Prostate gland (tissue), 2 donors: Measurements from ENCODE around the gene KLF7. TPM values are rescaled to one million over a fixed set of nuclear protein-coding genes. Genes with fewer than 3 reads are reported as not detected.

Experiments
- DNase-seq: peaks from one replicate; pipeline ENCODE4 v3.0.0-alpha.2; 2019; ENCODE audit warnings: low spot score
- H3K27ac ChIP-seq, 2 donors: fragments of 200-600 bp; sonication (generic); 2 replicates each; pipeline ENCODE4 v1.5.1; 2017 to 2019
- H3K27me3 ChIP-seq: fragments of 200-600 bp; sonication (generic); replicated peaks from 2 replicates; pipeline ENCODE4 v1.5.1; 2019; ENCODE audit not compliant: insufficient read depth
- H3K36me3 ChIP-seq, 2 donors: fragments of 200-600 bp; sonication (generic); 1 replicate in 1 of 2; 2 replicates in 1 of 2; pipeline versions ENCODE4 v1.5.1 to v1.8.1; 2017 to 2019
- H3K4me1 ChIP-seq: fragments of 200-600 bp; sonication (generic); replicated peaks from 2 replicates; pipeline ENCODE4 v1.5.1; 2019
- H3K4me3 ChIP-seq, 2 donors: fragments of 200-600 bp; sonication (generic); 2 replicates each; pipeline ENCODE4 v1.5.1; 2017 to 2019
- H3K9me3 ChIP-seq: fragments of 200-600 bp; sonication (generic); 2 replicates; pipeline ENCODE4 v1.5.1; 2017
- CTCF ChIP-seq, 4 experiments: fragments of 200-600 bp in 2 of 4; fragments of 450-650 bp in 2 of 4; sonication (generic) in 2 of 4; IDR thresholded peaks; 1 replicate in 3 of 4; 2 replicates in 1 of 4; pipeline ENCODE4 v1.5.1; 2016 to 2019; ENCODE audit warnings: antibody characterized with exemption in 4 of 4, mild to moderate bottlenecking in 2 of 4, moderate library complexity in 2 of 4
- POLR2A ChIP-seq: fragments of 450-650 bp; IDR thresholded peaks from one replicate; pipeline ENCODE4 v1.6.1; 2016; ENCODE audit warnings: antibody characterized with exemption, mild to moderate bottlenecking
- POLR2AphosphoS5 ChIP-seq: sonication (generic); formaldehyde crosslinking; IDR thresholded peaks from one replicate; pipeline ENCODE4 v1.6.1; 2017; ENCODE audit warnings: antibody characterized with exemption
- WGBS: methylation state at CpG from one replicate; pipeline ENCODE4 v1.1.5; 2018; 5-methylcytosine and 5-hydroxymethylcytosine counted together
- intact Hi-C: fragments of 100-400 bp; cut with DNase I; formaldehyde crosslinking; loops from one replicate; pipeline ENCODE4 v1.14.2; 2022
- total RNA-seq, 2 donors: library from RNA; depleted of rRNA; stranded (reverse); fragments of >200 nt; gene quantifications; one replicate each; pipeline ENCODE4 v1.1.0, GENCODE V29; 2016

KLF7 gene
- total RNA-seq, 2 donors from 2014 or later: 10.2 to 23.9 TPM

GRCh38 chr2:207131594-207131993 is 34.2 kb downstream of the KLF7 start:
- no peak for TF ChIP-seq POLR2AphosphoS5
- TF ChIP-seq POLR2A: no peak
- no peak for TF ChIP-seq CTCF (IDR thresholded peaks at IDR 0.05)
- Histone ChIP-seq H3K4me1 (peaks cover 3% of the 10 kb centered on the region), H3K27ac (no peak overlapping the region), H3K27me3 (no peaks in the 10 kb centered on the region), H3K4me3 (no peak overlapping the region), H3K9me3 (no peaks in the 10 kb centered on the region), H3K36me3 (no peaks in the 10 kb centered on the region)
- no peak for DNase-seq
- intact Hi-C loops: no loop called here
- 71% methylated on average over 2 of the region's 2 CpGs for WGBS

- H3K27me3 ChIP-seq: no peaks in the 10 kb centered on the region
- DNase-seq: no peak
- no peak overlapping the region for H3K4me3 ChIP-seq
- H3K36me3 ChIP-seq: no peaks in the 10 kb centered on the region
- TF ChIP-seq POLR2AphosphoS5: no peak
- no peak for TF ChIP-seq CTCF (IDR thresholded peaks at IDR 0.05)
- no peak for TF ChIP-seq POLR2A
- H3K27ac ChIP-seq: no peak overlapping the region
- intact Hi-C loops: no loop called here
- H3K9me3 ChIP-seq: no peaks in the 10 kb centered on the region
- 82% methylated on average over 2 of the region's 2 CpGs for WGBS
- no peaks in the 10 kb centered on the region for H3K4me1 ChIP-seq
These were observed 34.7 kb downstream of the KLF7 start for GRCh38 chr2:207130958-207131521.

- no peaks in the 10 kb centered on the region for H3K9me3 ChIP-seq
- 77% methylated on average over 4 of the region's 4 CpGs for WGBS
- intact Hi-C loops: no loop called here
- no peak for DNase-seq
- TF ChIP-seq POLR2AphosphoS5 (no peak), POLR2A (no peak), CTCF (IDR thresholded peaks at IDR 0.05) (no peak)
- no peaks in the 10 kb centered on the region for H3K4me1 ChIP-seq
- no peak overlapping the region for H3K4me3 ChIP-seq
- H3K36me3 ChIP-seq: no peaks in the 10 kb centered on the region
- no peak overlapping the region for H3K27ac ChIP-seq
- H3K27me3 ChIP-seq: no peaks in the 10 kb centered on the region
These were observed 35.9 kb downstream of the KLF7 start for GRCh38 chr2:207129821-207130220.

GRCh38 chr2:207128867-207129266 is 36.9 kb downstream of the KLF7 start:
- 98% methylated on average over 4 of the region's 4 CpGs for WGBS
- no peaks in the 10 kb centered on the region for H3K27me3 ChIP-seq
- DNase-seq: no peak
- no peaks in the 10 kb centered on the region for H3K4me1 ChIP-seq
- no peak overlapping the region for H3K4me3 ChIP-seq
- TF ChIP-seq POLR2AphosphoS5: no peak
- TF ChIP-seq POLR2A: no peak
- no peak for TF ChIP-seq CTCF (IDR thresholded peaks at IDR 0.05)
- no peaks in the 10 kb centered on the region for H3K36me3 ChIP-seq
- no peak overlapping the region for H3K27ac ChIP-seq
- H3K9me3 ChIP-seq: no peaks in the 10 kb centered on the region
- intact Hi-C loops: no loop called here

- WGBS: 93% methylated on average over 4 of the region's 4 CpGs
- TF ChIP-seq CTCF (IDR thresholded peaks at IDR 0.05) (no peak), POLR2A (no peak), POLR2AphosphoS5 (no peak)
- no peak for DNase-seq
- H3K4me1 ChIP-seq: no peaks in the 10 kb centered on the region
- H3K27ac ChIP-seq: no peak overlapping the region
- no peaks in the 10 kb centered on the region for H3K9me3 ChIP-seq
- H3K27me3 ChIP-seq: no peaks in the 10 kb centered on the region
- no peak overlapping the region for H3K4me3 ChIP-seq
- H3K36me3 ChIP-seq: no peaks in the 10 kb centered on the region
- intact Hi-C loops: no loop called here
These were observed 38.9 kb downstream of the KLF7 start for GRCh38 chr2:207126724-207127308.
